WERI-Rb-1 (cell line): ENCODE data around the gene TTC24.

Experiments
- DNase-seq: peaks from one replicate; pipeline ENCODE4 v3.0.0-alpha.2; 2020
- H3K27ac ChIP-seq: fragments of 250-450 bp; sonication (Bioruptor Pico); 2 replicates; pipeline ENCODE4 v1.5.1; 2020; ENCODE audit warnings: mild to moderate bottlenecking, moderate library complexity
- H3K27me3 ChIP-seq: fragments of 250-450 bp; sonication (Bioruptor Pico); 2 replicates; pipeline ENCODE4 v1.5.1; 2021; ENCODE audit warnings: mild to moderate bottlenecking, low read depth, moderate library complexity; ENCODE audit not compliant: insufficient read depth, severe bottlenecking
- H3K36me3 ChIP-seq: fragments of 250-450 bp; sonication (Bioruptor Pico); 2 replicates; pipeline ENCODE4 v1.5.1; 2020; ENCODE audit warnings: mild to moderate bottlenecking, moderate library complexity
- H3K4me3 ChIP-seq: 2 replicates; pipeline ENCODE4 v1.5.1; 2011; ENCODE audit warnings: low read depth, mild to moderate bottlenecking, control low read depth, low read length
- H3K9me3 ChIP-seq: fragments of 250-450 bp; sonication (Bioruptor Pico); 2 replicates; pipeline ENCODE4 v1.5.1; 2021; ENCODE audit warnings: mild to moderate bottlenecking, moderate library complexity; ENCODE audit not compliant: severe bottlenecking
- TF ChIP-seq, protein P1 (sequence below): IDR thresholded peaks from 2 replicates; pipeline ENCODE4 v1.5.1; 2011; ENCODE audit warnings: low read depth, mild to moderate bottlenecking, control low read depth, inconsistent platforms, low read length

The TTC24 gene

DNA sequence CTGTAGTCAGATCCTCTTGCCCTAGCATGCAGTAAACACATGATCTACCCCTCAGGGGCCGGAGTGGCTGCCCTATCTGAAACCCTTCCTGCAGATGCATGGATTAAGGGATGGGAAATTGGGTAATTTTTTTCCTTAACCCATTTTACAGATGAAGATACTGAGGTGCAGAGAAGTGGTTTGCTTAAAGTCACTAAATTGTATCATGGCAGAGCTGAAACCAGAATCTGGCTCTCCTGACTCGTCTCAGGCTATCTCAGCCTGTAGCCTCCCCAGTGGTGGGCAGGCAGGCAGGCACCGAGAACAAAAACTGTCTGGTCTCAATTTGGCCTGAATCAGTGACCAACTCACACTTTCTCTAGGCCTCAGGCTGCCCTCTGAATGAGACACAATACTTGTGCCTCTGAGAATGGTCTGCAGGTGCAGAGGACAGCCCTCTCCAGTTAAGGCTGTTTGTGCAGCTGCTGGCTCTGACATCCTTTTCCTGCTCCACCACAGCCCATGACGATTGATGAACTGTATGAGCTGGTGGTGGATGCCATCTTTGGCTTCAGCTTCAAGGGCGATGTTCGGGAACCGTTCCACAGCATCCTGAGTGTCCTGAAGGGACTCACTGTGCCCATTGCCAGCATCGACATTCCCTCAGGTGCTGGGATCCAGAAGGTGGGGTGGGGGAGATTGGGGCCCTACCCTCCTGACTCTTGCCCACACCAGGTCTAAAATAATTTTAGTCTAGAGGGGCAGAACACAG, 13.6 kb downstream of the TTC24 start:
- H3K27me3 ChIP-seq = no peaks in the 10 kb centered on the region
- H3K27ac ChIP-seq = no peak overlapping the region
- no peak for DNase-seq
- H3K36me3 ChIP-seq = peaks cover 57% of the 10 kb centered on the region
- TF ChIP-seq, protein P1, sequence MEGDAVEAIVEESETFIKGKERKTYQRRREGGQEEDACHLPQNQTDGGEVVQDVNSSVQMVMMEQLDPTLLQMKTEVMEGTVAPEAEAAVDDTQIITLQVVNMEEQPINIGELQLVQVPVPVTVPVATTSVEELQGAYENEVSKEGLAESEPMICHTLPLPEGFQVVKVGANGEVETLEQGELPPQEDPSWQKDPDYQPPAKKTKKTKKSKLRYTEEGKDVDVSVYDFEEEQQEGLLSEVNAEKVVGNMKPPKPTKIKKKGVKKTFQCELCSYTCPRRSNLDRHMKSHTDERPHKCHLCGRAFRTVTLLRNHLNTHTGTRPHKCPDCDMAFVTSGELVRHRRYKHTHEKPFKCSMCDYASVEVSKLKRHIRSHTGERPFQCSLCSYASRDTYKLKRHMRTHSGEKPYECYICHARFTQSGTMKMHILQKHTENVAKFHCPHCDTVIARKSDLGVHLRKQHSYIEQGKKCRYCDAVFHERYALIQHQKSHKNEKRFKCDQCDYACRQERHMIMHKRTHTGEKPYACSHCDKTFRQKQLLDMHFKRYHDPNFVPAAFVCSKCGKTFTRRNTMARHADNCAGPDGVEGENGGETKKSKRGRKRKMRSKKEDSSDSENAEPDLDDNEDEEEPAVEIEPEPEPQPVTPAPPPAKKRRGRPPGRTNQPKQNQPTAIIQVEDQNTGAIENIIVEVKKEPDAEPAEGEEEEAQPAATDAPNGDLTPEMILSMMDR = no peak
- no peak overlapping the region for H3K4me3 ChIP-seq
- no peaks in the 10 kb centered on the region for H3K9me3 ChIP-seq

GRCh38 chr1:156593661-156593989, 14.1 kb downstream of the TTC24 start:
- Histone ChIP-seq H3K27me3 (no peaks in the 10 kb centered on the region), H3K4me3 (no peak overlapping the region), H3K36me3 (peaks cover 63% of the 10 kb centered on the region), H3K27ac (no peak overlapping the region), H3K9me3 (no peaks in the 10 kb centered on the region)
- TF ChIP-seq, protein P1 = no peak
- DNase-seq = no peak

DNA sequence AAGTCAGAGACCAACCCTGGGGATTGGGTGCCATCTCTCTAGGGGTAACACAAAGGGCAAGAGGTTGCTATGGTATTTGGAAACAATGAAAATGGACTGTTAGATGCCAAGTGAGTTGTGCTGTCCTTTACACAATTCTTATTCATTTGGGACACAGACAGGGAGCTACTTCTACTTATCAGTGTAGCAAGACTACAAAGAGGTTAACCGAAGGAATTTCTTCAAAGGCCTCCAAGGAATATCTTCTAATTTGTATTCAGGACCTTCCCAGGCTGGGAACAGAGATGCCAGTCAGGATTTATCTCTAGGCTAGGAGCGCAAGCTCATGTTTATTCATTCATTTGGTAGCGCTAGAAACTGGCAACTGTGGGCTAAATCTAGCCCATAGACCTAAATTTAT, 14.7 kb downstream of the TTC24 start:
- Histone ChIP-seq H3K36me3 (peaks cover 66% of the 10 kb centered on the region), H3K9me3 (no peaks in the 10 kb centered on the region), H3K27ac (no peak overlapping the region), H3K4me3 (no peak overlapping the region), H3K27me3 (no peaks in the 10 kb centered on the region)
- no peak for DNase-seq
- TF ChIP-seq, protein P1 = no peak

DNA sequence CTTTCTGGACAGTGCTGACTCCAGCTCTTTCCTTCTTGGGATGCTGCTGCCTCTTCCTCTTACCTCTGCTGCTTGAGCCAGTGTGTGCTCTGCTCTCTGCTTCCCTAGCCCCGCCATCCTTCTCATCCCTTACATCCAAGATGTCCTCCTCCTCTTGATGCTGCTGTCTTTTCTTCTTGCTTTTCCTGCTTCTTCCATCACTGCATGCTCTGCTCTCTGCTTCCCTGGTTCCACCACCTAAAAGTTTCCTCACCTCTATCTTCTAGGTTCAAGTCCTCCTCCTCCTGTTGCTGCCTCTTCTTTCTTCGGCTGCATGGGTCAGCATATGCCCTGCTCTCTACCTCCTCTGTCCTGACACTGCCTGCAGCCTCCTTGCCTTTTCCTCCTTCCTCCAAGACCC, 15.5 kb downstream of the TTC24 start:
- no peak overlapping the region for H3K27ac ChIP-seq
- H3K27me3 ChIP-seq = no peaks in the 10 kb centered on the region
- H3K36me3 ChIP-seq = peaks cover 72% of the 10 kb centered on the region
- DNase-seq = no peak
- H3K9me3 ChIP-seq = no peaks in the 10 kb centered on the region
- TF ChIP-seq, protein P1 = no peak
- no peak overlapping the region for H3K4me3 ChIP-seq

- Histone ChIP-seq H3K36me3 (peaks cover 72% of the 10 kb centered on the region), H3K9me3 (no peaks in the 10 kb centered on the region), H3K27me3 (no peaks in the 10 kb centered on the region), H3K4me3 (no peak overlapping the region), H3K27ac (no peak overlapping the region)
- TF ChIP-seq, protein P1 = no peak
- no peak for DNase-seq
Observed at GRCh38 chr1:156596426-156596825, 16.9 kb downstream of the TTC24 start.

DNA sequence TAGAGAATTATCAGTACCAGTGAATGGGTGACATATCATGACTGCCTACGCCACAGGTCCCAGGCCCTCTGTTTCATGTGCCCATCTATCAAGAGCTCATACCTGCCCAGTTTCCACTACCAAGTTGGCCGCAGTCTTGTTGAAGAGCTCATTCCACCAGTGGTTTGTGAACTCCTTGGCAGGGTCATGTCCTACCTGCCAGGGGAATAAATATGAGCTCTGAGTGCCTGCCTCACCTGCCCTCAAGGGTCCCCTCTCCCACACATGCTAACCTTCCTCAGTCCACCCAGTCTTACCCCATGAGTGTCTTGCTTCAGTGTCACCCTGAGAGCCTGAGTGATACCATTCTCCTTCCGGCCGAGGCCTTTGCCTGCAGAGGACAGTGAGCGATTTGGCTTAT, 18.6 kb downstream of the TTC24 start:
- peak overlapping the region; percentile 1; the same call in 1 of the 2 replicates for H3K27ac ChIP-seq
- H3K4me3 ChIP-seq = no peak overlapping the region
- H3K9me3 ChIP-seq = no peaks in the 10 kb centered on the region
- H3K27me3 ChIP-seq = no peaks in the 10 kb centered on the region
- peaks cover 65% of the 10 kb centered on the region for H3K36me3 ChIP-seq
- DNase-seq = no peak
- TF ChIP-seq, protein P1 = no peak
